ENCODE measurements around the gene CEL. TPM values are rescaled to one million over a fixed set of nuclear protein-coding genes. Genes with fewer than 3 reads are reported as not detected.

The CEL gene
- total RNA-seq, 1 experiment from 2014 or later = 3.6 TPM

DNA sequence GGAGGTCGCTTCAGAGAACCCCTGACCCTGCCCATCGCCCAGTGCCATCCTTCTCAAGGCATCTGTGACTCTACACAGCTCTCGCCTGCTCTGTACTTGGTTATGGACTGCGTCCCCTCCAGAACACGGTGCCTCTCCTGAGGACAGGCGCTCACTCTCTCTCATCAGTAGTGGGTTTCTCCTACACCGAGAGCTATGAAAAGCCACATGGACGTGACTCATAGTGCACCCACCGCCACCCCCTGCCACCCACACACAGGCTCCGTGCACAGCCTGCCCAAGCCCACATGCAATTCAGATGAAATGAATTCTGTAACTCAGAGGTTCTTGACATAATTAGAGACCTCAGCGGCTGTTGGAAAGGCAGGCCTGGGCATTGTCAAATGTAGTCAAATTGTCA, 17.1 kb upstream of the CEL start:
- Histone ChIP-seq H3K27me3 (ENCODE audit: insufficient read depth, low read length) (no peaks in the 10 kb centered on the region), H3K9me3 (ENCODE audit: control insufficient read depth, low read depth, low read length) (no peaks in the 10 kb centered on the region), H2AK5ac (ENCODE audit: insufficient read length, low read length) (no peak overlapping the region), H2AFZ (ENCODE audit: low read length) (no peak overlapping the region), H3K9ac (ENCODE audit: extremely low read depth, insufficient read length, low read length) (no peak overlapping the region), H3K14ac (ENCODE audit: insufficient read depth, low read length) (no peak overlapping the region), H3K23me2 (ENCODE audit: insufficient read length, low read depth, low read length, poor library complexity, severe bottlenecking) (no peaks in the 10 kb centered on the region), H4K8ac (replicated peaks; ENCODE audit: insufficient read length, low read depth, low read length) (no peak overlapping the region), H2BK12ac (ENCODE audit: insufficient read length, low read depth, low read length) (no peak overlapping the region), H2BK120ac (ENCODE audit: low read depth, low read length, poor library complexity, severe bottlenecking) (no peak overlapping the region), H3K27ac (ENCODE audit: insufficient read length, low read depth, low read length) (no peak overlapping the region), H4K91ac (ENCODE audit: insufficient read length, low read depth, low read length) (no peak overlapping the region), H3K79me2 (ENCODE audit: insufficient read depth, low read length) (no peaks in the 10 kb centered on the region), H3T11ph (ENCODE audit: low read length) (no peak overlapping the region), H3K23ac (ENCODE audit: insufficient read length, low read depth, low read length) (no peak overlapping the region), H2BK20ac (ENCODE audit: low read depth, low read length, poor library complexity, severe bottlenecking) (no peak overlapping the region), H3K18ac (ENCODE audit: insufficient read length, low read depth, low read length) (no peak overlapping the region), H2BK5ac (ENCODE audit: insufficient read length, low read length) (no peak overlapping the region), H3K4ac (ENCODE audit: low read depth, low read length) (no peak overlapping the region), H3K4me1 (ENCODE audit: insufficient read depth, low read length) (no peaks in the 10 kb centered on the region), H4K20me1 (ENCODE audit: control insufficient read depth, insufficient read depth, insufficient read length) (no peaks in the 10 kb centered on the region), H3K56ac (ENCODE audit: insufficient read length, low read depth, low read length) (no peak overlapping the region), H4K5ac (ENCODE audit: insufficient read length, low read depth, low read length) (no peak overlapping the region), H3K79me1 (ENCODE audit: insufficient read depth, low read depth, low read length, poor library complexity, severe bottlenecking) (peaks cover 4% of the 10 kb centered on the region), H2BK15ac (ENCODE audit: low read depth, low read length) (no peak overlapping the region), H3K4me2 (ENCODE audit: insufficient read depth, insufficient read length, low read length) (no peak overlapping the region)
- H3K4me1 Mint-ChIP-seq = no peaks in the 10 kb centered on the region
- H3K9me3 Mint-ChIP-seq = peaks cover 3% of the 10 kb centered on the region in 2 experiments; a peak in 3 of 5 replicates
- no peak overlapping the region for H3K4me3 Mint-ChIP-seq
- WGBS (ENCODE audit: extremely low coverage, insufficient read length, low lambda C conversion rate) = no CpG with 5 or more reads among the region's 11 CpGs
- peaks cover 40 to 77% (median 67%) of the 10 kb centered on the region in 3 experiments for H3K36me3 Mint-ChIP-seq (ENCODE audit: insufficient read depth in 1 of 3, low read depth in 3 of 3)
- H3K27ac Mint-ChIP-seq = no peak overlapping the region
- TF ChIP-seq, protein P1, sequence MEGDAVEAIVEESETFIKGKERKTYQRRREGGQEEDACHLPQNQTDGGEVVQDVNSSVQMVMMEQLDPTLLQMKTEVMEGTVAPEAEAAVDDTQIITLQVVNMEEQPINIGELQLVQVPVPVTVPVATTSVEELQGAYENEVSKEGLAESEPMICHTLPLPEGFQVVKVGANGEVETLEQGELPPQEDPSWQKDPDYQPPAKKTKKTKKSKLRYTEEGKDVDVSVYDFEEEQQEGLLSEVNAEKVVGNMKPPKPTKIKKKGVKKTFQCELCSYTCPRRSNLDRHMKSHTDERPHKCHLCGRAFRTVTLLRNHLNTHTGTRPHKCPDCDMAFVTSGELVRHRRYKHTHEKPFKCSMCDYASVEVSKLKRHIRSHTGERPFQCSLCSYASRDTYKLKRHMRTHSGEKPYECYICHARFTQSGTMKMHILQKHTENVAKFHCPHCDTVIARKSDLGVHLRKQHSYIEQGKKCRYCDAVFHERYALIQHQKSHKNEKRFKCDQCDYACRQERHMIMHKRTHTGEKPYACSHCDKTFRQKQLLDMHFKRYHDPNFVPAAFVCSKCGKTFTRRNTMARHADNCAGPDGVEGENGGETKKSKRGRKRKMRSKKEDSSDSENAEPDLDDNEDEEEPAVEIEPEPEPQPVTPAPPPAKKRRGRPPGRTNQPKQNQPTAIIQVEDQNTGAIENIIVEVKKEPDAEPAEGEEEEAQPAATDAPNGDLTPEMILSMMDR (conservative IDR thresholded peaks at IDR 0.05) = no peak
- DNase-seq = no peak
- H3K27me3 Mint-ChIP-seq (ENCODE audit: low read depth) = no peaks in the 10 kb centered on the region
